AG09309 (cell line): ENCODE measurements around the gene AGAP1.

Source experiments
- DNase-seq: peaks from one replicate; pipeline ENCODE4 v3.0.0-alpha.2; 2010; ENCODE audit warnings: low read depth
- H3K4me3 ChIP-seq: 2 replicates; pipeline ENCODE4 v1.5.1; 2011; ENCODE audit warnings: mild to moderate bottlenecking, low read depth, low read length, moderate library complexity; ENCODE audit not compliant: control insufficient read depth
- TF ChIP-seq, protein P1 (sequence below): IDR thresholded peaks from 2 replicates; pipeline ENCODE4 v1.5.1; 2011; ENCODE audit warnings: mild to moderate bottlenecking, low read depth, low read length, inconsistent platforms; ENCODE audit not compliant: insufficient read depth, control insufficient read depth; ENCODE audit errors: missing control alignments

Gene AGAP1

DNA sequence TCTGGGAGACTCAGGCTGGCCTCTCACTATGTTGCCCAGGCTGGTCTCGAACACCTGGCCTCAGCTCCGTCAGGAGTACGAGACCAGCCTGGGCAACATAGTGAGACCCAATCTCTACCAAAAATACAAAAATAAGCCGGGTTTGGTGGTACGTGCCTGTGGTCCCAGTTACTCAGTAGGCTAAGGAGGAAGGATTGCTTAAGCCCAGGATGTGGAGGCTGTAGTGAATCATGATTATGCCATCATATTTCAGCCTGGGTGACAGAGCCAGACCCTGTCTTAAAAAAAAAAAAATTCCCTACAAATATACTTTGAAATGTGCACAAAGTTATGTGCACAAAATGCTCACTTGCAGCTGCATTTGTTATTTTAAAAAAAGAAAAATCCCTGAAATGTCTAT, 26.3 kb upstream of the AGAP1 start:
- DNase-seq: peak; percentile 28
- H3K4me3 ChIP-seq: no peak overlapping the region
- TF ChIP-seq, protein P1, sequence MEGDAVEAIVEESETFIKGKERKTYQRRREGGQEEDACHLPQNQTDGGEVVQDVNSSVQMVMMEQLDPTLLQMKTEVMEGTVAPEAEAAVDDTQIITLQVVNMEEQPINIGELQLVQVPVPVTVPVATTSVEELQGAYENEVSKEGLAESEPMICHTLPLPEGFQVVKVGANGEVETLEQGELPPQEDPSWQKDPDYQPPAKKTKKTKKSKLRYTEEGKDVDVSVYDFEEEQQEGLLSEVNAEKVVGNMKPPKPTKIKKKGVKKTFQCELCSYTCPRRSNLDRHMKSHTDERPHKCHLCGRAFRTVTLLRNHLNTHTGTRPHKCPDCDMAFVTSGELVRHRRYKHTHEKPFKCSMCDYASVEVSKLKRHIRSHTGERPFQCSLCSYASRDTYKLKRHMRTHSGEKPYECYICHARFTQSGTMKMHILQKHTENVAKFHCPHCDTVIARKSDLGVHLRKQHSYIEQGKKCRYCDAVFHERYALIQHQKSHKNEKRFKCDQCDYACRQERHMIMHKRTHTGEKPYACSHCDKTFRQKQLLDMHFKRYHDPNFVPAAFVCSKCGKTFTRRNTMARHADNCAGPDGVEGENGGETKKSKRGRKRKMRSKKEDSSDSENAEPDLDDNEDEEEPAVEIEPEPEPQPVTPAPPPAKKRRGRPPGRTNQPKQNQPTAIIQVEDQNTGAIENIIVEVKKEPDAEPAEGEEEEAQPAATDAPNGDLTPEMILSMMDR: no peak

DNA sequence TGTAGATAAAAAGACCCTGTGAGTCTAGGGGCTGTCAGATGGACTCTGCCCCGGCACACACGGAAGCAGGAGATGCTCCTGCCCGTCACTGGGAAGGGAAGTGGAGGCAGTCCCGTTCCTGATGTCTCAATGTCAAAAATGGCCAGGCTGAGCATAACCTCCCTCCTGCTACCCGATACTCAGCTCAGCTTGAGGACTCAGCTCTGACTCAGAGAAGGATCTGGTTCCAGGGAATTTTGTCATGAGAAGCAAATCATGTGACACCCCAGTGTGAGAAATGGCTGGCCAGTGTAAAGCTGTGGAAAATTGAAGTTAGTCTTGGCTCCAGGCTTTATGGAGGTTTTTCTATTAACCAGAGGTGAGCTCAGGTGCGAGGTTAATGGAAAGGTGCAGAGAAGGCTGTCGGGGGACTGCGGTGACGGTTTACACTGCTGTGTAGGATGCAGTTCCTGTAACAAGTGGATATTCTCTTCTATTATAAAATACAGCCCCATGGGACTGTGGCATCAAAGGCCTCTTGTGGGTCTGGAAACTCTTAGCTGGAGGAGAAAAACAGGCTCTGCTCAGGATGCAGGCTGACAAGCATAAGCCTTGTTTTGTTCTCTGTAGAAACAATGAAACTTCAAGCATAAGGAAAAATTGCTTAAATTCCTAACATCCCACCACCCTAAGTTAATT, 24.7 kb upstream of the AGAP1 start:
- no peak overlapping the region for H3K4me3 ChIP-seq
- DNase-seq: peak; percentile 52
- TF ChIP-seq, protein P1: no peak

DNA sequence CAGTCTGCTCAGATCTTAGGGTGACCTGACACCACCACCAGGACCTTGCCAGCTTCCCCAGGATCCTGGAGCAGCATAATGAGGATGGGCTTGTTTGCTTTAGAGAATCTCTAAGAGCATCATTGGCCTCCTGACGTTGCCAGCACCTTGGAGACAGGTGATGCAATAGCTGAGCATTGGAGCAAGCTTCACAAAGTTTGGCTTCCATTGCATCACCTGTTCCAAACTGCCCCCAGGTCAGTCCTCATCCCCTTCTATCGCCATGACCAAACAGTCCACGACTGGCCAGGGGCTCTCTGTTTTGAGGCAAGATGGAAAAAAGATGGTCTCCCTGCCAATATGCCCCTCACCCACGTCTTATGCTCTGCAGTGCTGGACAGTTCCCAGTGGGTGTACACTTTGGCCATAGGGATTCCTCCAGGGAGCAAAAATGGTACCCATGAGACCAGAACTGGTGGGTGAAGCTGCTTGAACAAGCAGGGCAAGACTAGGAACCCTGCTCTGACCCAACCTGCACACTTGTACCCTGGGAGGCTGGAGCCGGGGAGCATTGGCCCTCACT, 22.6 kb upstream of the AGAP1 start:
- TF ChIP-seq, protein P1: no peak
- no peak overlapping the region for H3K4me3 ChIP-seq
- DNase-seq: no peak

DNA sequence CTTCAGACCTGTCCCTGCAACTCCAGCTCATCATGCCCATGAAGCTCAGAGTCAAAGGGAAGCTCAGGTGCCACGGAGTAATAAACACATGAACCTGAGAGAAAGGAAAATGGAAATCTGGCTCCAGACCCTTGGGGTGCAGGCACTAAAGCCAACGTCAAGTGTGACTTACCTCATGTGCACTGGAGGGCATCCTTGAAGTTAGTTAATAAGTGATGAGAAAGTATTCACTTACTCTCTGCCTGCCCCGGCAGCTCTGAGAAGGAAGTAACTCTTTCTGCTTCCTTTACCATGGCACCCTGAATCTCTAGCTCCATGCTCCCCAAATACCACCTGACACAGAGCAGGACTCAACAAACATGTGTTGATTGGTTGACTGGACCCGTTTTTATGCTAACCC, 21.4 kb upstream of the AGAP1 start:
- DNase-seq: no peak
- TF ChIP-seq, protein P1: no peak
- no peak overlapping the region for H3K4me3 ChIP-seq

DNA sequence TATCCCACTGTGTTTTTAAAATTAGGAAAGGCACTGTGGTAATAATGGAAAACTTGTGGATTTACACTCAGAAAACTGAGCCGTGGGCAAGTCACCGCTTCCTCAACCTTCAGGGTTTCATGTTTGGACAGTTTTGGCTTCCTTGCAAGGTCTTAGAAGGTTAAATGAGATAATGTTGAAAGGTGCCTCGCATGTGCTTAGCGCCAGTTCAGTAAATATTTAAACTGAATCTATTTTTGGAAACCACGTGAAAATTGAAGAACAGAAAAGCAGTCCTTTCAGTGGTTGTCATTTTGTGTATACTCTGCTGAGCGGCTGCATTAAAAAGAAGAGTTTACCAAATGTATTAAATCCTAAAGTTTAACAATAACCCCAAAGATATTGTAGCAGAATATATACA, 15.2 kb upstream of the AGAP1 start:
- TF ChIP-seq, protein P1: no peak
- no peak overlapping the region for H3K4me3 ChIP-seq
- no peak for DNase-seq

DNA sequence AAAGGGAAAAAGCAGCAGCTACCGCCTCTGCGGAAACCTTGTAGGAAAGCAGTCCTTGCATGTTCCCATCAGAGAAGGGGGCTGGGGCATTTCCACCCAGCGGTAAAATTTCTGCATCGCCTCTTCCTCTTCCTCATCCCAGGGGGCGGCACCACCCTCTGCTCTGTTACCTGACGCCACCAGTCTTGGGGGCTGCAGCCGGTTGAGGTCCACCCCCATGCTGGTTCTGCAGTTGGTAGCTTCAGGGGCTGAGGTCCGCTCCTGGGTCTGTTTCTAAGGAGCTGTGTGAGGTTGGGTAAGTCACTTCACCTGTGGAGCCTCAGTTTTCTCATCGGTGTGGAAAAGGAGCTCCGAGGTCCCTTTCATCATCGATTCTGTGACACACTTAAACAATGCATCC, 14.2 kb upstream of the AGAP1 start:
- no peak overlapping the region for H3K4me3 ChIP-seq
- TF ChIP-seq, protein P1: no peak
- DNase-seq: no peak
